Calu3 (cell line): ENCODE results near the gene FYN. TPM values are rescaled to one million over a fixed set of nuclear protein-coding genes. Genes with fewer than 3 reads are reported as not detected.
"Not testable (repeated sequence)": the region's sequence is repeated elsewhere in the genome, so short reads cannot be mapped to it uniquely, and the experiment has no call there.

Experiments
- BruUV-seq: library from RNA; stranded (reverse); fragments of 400-500 nt; replicated peaks from 2 replicates; lab custom pipeline; 2021; lab: Mats Ljungman, UMichigan
- CTCF ChIA-PET: fragments of 300-600 bp; sonication (Branson Sonifier 250); formaldehyde crosslinking; loops from one replicate; lab custom pipeline; 2022; ENCODE audit warnings: antibody characterized with exemption; lab: Charles Lee
- DNase-seq: peaks from one replicate; pipeline ENCODE4 v3.0.0; 2022
- H3K27ac Mint-ChIP-seq: one replicate; pipeline ENCODE4 v1.8.0; 2022; ENCODE audit warnings: mixed read lengths; ENCODE audit not compliant: unreplicated experiment
- H3K27me3 Mint-ChIP-seq: one replicate; pipeline ENCODE4 v1.8.0; 2022; ENCODE audit warnings: mixed read lengths; ENCODE audit not compliant: unreplicated experiment
- H3K36me3 Mint-ChIP-seq: one replicate; pipeline ENCODE4 v1.8.0; 2022; ENCODE audit warnings: mild to moderate bottlenecking, moderate library complexity, mixed read lengths; ENCODE audit not compliant: insufficient read depth, unreplicated experiment
- H3K4me1 Mint-ChIP-seq: one replicate; pipeline ENCODE4 v1.8.0; 2022; ENCODE audit warnings: mild to moderate bottlenecking, low read depth, mixed read lengths; ENCODE audit not compliant: unreplicated experiment
- H3K4me3 Mint-ChIP-seq: one replicate; pipeline ENCODE4 v1.8.0; 2022; ENCODE audit warnings: mild to moderate bottlenecking, low read depth, moderate library complexity, mixed read lengths; ENCODE audit not compliant: unreplicated experiment
- H3K9me3 Mint-ChIP-seq: one replicate; pipeline ENCODE4 v1.8.0; 2022; ENCODE audit warnings: low read depth, mixed read lengths; ENCODE audit not compliant: unreplicated experiment
- intact Hi-C: fragments of 100-400 bp; cut with micrococcal nuclease; formaldehyde crosslinking; loops from one replicate; pipeline ENCODE4 v1.10.0; 2022; ENCODE audit not compliant: unreplicated experiment
- total RNA-seq: library from RNA; stranded (reverse); gene quantifications from 2 replicates; pipeline ENCODE4 v1.2.3, GENCODE V29; 2022
- TF ChIP-seq, protein P1 (sequence below): fragments of 200-600 bp; IDR thresholded peaks from one replicate; pipeline ENCODE4 v1.8.0; 2022; ENCODE audit warnings: antibody characterized with exemption; ENCODE audit not compliant: unreplicated experiment

FYN gene
- total RNA-seq, 1 experiment from 2014 or later: 61.0 TPM

- H3K27ac Mint-ChIP-seq: no peak overlapping the region
- no peaks in the 10 kb centered on the region for H3K36me3 Mint-ChIP-seq
- DNase-seq: no peak
- no peaks in the 10 kb centered on the region for H3K9me3 Mint-ChIP-seq
- no peaks in the 10 kb centered on the region for H3K4me1 Mint-ChIP-seq
- TF ChIP-seq, protein P1, sequence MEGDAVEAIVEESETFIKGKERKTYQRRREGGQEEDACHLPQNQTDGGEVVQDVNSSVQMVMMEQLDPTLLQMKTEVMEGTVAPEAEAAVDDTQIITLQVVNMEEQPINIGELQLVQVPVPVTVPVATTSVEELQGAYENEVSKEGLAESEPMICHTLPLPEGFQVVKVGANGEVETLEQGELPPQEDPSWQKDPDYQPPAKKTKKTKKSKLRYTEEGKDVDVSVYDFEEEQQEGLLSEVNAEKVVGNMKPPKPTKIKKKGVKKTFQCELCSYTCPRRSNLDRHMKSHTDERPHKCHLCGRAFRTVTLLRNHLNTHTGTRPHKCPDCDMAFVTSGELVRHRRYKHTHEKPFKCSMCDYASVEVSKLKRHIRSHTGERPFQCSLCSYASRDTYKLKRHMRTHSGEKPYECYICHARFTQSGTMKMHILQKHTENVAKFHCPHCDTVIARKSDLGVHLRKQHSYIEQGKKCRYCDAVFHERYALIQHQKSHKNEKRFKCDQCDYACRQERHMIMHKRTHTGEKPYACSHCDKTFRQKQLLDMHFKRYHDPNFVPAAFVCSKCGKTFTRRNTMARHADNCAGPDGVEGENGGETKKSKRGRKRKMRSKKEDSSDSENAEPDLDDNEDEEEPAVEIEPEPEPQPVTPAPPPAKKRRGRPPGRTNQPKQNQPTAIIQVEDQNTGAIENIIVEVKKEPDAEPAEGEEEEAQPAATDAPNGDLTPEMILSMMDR: no peak
- intact Hi-C loops: loop anchor here (10.0 kb wide), 2 partner anchors 281 to 391 kb away; a partner anchor contains a TSS
- no peaks in the 10 kb centered on the region for H3K27me3 Mint-ChIP-seq
- no peak overlapping the region for H3K4me3 Mint-ChIP-seq
- CTCF ChIA-PET: no interaction called here
- BruUV-seq: no TSS peak
Observed at GRCh38 chr6:111646034-111646433, 227.2 kb downstream of the FYN start.

DNA sequence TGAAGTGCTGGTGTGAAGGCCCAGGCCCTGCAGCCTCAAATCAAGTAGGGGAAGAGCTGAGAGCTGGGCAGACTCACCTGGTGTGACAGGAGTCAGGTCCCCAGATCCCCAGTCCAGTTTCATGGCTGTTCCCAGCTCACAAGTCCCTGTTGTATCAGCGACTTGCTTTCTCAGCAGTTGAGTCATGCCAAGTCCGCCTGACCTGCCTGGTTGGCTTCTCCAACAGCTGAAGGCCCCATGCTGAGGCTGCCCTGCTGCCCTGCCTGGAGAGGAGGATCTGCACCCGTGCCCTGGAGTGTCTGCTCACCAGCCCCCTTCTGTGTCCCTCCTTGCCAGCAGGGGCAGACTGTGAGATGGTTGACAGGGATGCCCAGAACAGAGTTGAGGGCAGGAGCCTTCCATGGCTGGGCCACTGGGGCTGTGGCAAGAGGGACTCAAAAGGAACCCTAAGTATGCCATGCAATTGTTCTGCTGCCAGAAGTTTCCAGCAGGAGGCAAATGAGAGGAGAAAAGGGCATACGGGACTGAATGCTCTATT lies 228.3 kb downstream of the FYN start:
- no peak for DNase-seq
- H3K36me3 Mint-ChIP-seq: no peaks in the 10 kb centered on the region
- H3K27me3 Mint-ChIP-seq: no peaks in the 10 kb centered on the region
- TF ChIP-seq, protein P1: no peak
- no peak overlapping the region for H3K4me3 Mint-ChIP-seq
- BruUV-seq: no TSS peak
- intact Hi-C loops: loop anchor here (5.0 to 10.0 kb wide), 4 partner anchors 43 to 390 kb away; a partner anchor contains a TSS
- CTCF ChIA-PET: no interaction called here
- no peaks in the 10 kb centered on the region for H3K4me1 Mint-ChIP-seq
- no peaks in the 10 kb centered on the region for H3K9me3 Mint-ChIP-seq
- no peak overlapping the region for H3K27ac Mint-ChIP-seq

DNA sequence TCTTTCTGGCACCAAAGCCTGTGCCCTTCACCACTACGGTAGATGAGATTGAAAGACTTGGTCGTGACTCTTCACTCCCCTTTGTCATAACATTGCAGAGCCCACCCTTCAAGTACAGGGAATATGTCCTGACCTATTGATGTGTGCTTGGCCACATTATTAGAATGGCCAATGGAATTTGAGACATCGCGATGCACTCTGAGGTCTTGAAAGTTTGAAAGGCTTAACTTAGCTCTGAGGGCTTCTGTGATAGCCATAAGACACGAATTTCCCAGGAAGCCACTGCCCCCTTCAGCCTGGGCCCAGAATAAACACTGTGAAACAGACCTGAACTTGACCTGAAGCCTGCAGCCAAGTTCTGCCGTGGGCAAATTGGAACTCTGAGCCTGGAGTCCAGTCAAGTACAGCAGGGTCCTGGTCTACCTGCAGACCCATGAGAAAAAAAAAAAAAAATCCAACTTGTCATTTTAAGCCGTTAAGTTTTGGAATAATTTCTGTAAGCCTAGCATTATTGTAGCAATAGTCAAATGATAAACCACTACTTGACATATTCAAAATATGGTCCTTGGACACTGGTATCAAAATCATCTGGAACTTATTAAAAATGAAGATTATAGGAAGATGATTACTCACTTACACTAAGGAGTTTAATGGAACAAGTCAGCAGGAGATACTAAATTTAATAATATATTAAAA lies 230.6 kb downstream of the FYN start:
- H3K27me3 Mint-ChIP-seq: no peaks in the 10 kb centered on the region
- BruUV-seq: no TSS peak
- CTCF ChIA-PET: interaction anchor here (0.6 to 1.8 kb wide), 8 partner anchors 25 to 384 kb away, joined by 3 to 11 read pairs (median 3); partner anchors contain the start of gene TRAF3IP2
- H3K9me3 Mint-ChIP-seq: no peaks in the 10 kb centered on the region
- intact Hi-C loops: loop anchor here (5.0 to 10.0 kb wide), 4 partner anchors 40 to 388 kb away; a partner anchor contains a TSS
- H3K4me3 Mint-ChIP-seq: no peak overlapping the region
- no peak overlapping the region for H3K27ac Mint-ChIP-seq
- H3K36me3 Mint-ChIP-seq: no peaks in the 10 kb centered on the region
- H3K4me1 Mint-ChIP-seq: no peaks in the 10 kb centered on the region
- TF ChIP-seq, protein P1: peak; percentile 35
- peak; percentile 73 for DNase-seq

GRCh38 chr6:111639266-111639665 lies 234.0 kb downstream of the FYN start:
- BruUV-seq: no TSS peak

DNA sequence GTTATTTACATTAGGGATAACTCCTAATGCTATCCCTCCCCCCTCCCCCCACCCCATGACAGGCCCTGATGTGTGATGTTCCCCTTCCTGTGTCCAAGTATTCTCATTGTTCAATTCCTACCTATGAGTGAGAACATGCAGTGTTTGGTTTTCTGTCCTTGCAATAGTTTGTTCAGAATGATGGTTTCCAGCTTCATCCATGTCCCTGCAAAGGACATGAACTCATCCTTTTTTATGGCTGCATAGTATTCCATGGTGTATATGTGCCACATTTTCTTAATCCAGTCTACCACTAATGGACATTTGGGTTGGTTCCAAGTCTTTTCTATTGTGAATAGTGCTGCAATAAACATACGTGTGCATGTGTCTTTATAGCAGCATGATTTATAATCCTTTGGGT lies 238.3 kb downstream of the FYN start:
- H3K27ac Mint-ChIP-seq, H3K4me1 Mint-ChIP-seq, CTCF ChIA-PET, BruUV-seq, H3K27me3 Mint-ChIP-seq, H3K36me3 Mint-ChIP-seq, DNase-seq, H3K4me3 Mint-ChIP-seq, H3K9me3 Mint-ChIP-seq, intact Hi-C loops: not testable (repeated sequence)

More at GRCh38 chr6:111639266-111639665, 234.0 kb downstream of the FYN start:
- CTCF ChIA-PET: no interaction called here
- Mint-ChIP-seq H3K9me3 (no peaks in the 10 kb centered on the region), H3K4me3 (no peak overlapping the region), H3K4me1 (no peaks in the 10 kb centered on the region), H3K36me3 (no peaks in the 10 kb centered on the region), H3K27ac (no peak overlapping the region), H3K27me3 (no peaks in the 10 kb centered on the region)
- DNase-seq: no peak
- TF ChIP-seq, protein P1: no peak
- intact Hi-C loops: no loop called here
